ENCODE data around the gene RBM8A.

The RBM8A gene

GRCh38 chr1:145884675-145885074 lies 42.6 kb downstream of the RBM8A start:
- no peaks in the 10 kb centered on the region for H3K36me3 ChIP-seq
- peaks cover 26% of the 10 kb centered on the region for H3K27me3 ChIP-seq
- no peaks in the 10 kb centered on the region for H3K9me3 ChIP-seq
- no peak for TF ChIP-seq CTCF (IDR thresholded peaks at IDR 0.05)
- peaks cover 10 to 16% of the 10 kb centered on the region in 2 experiments for H3K4me1 ChIP-seq (ENCODE audit: control insufficient read depth in 1 of 2, insufficient read depth in 1 of 2, low read depth in 1 of 2, low read length in 1 of 2)
- H3K4me3 ChIP-seq (ENCODE audit: low read depth in 1 of 2, low read length in 1 of 2): no peak overlapping the region
- no peak overlapping the region for H3K27ac ChIP-seq

DNA sequence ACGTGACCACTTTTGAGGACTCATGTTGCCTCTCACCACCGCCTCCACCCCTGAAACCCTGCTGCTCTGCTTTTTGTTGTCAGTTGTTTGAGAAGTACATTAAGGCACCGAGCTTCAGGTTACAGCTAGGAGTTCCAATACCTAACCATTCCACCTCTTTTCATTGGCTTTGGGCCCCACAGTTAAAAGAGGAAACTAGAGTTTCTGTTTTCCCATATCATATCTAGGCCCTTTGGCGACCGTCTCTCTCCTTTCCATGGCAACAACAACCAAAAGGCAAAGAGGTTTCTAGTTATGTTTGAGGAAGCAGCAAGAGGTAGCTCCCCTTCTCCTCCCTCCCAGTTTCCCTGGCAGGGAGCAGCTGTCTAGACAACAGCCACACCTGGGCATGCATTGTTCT lies 47.5 kb downstream of the RBM8A start:
- no peak overlapping the region for H3K4me3 ChIP-seq (ENCODE audit: low read depth in 1 of 2, low read length in 1 of 2)

DNA sequence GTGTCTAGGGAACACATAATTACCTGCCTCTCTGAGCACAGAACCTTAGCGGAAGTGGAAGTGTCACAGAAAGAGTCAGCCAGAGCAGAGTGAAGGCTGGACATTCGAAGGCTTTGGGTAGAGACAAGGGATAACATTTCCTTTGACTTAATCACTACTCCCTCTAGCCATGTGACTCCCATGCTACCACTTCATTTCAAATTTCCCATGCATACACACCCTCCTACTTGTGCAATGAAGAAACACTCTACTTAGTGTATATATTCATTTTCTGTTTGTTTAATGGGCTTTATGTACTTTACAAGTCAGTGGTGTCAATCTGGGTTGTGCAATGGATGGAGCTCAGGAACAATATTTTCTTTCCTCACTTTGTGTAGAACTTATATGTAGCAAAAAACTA lies 48.6 kb downstream of the RBM8A start:
- H3K9me3 ChIP-seq: no peaks in the 10 kb centered on the region
- H3K36me3 ChIP-seq: no peaks in the 10 kb centered on the region
- TF ChIP-seq CTCF (IDR thresholded peaks at IDR 0.05): no peak
- peaks cover 23% of the 10 kb centered on the region for H3K27me3 ChIP-seq
- no peak overlapping the region for H3K27ac ChIP-seq
- H3K4me3 ChIP-seq (ENCODE audit: low read depth in 1 of 2, low read length in 1 of 2): no peak overlapping the region
- H3K4me1 ChIP-seq (ENCODE audit: control insufficient read depth in 1 of 2, insufficient read depth in 1 of 2, low read depth in 1 of 2, low read length in 1 of 2): no peaks in the 10 kb centered on the region

More for the DNA sequence above, 47.5 kb downstream of the RBM8A start:
- H3K27ac ChIP-seq: no peak overlapping the region
- no peaks in the 10 kb centered on the region for H3K36me3 ChIP-seq
- peaks cover 23% of the 10 kb centered on the region for H3K27me3 ChIP-seq
- peaks cover 0 to under 1% of the 10 kb centered on the region in 2 experiments for H3K4me1 ChIP-seq (ENCODE audit: control insufficient read depth in 1 of 2, insufficient read depth in 1 of 2, low read depth in 1 of 2, low read length in 1 of 2)
- no peak for TF ChIP-seq CTCF (IDR thresholded peaks at IDR 0.05)
- no peaks in the 10 kb centered on the region for H3K9me3 ChIP-seq

GRCh38 chr1:145877923-145878486 lies 49.3 kb downstream of the RBM8A start:
- Histone ChIP-seq H3K27ac (no peak overlapping the region), H3K36me3 (no peaks in the 10 kb centered on the region), H3K4me3 (ENCODE audit: low read depth in 1 of 2, low read length in 1 of 2) (no peak overlapping the region), H3K9me3 (no peaks in the 10 kb centered on the region), H3K4me1 (ENCODE audit: control insufficient read depth in 1 of 2, insufficient read depth in 1 of 2, low read depth in 1 of 2, low read length in 1 of 2) (no peaks in the 10 kb centered on the region), H3K27me3 (peaks cover 24% of the 10 kb centered on the region)
- TF ChIP-seq CTCF (IDR thresholded peaks at IDR 0.05): no peak

- H3K27me3 ChIP-seq: peaks cover 42% of the 10 kb centered on the region
- H3K4me3 ChIP-seq (ENCODE audit: low read depth in 1 of 2, low read length in 1 of 2): no peak overlapping the region
- H3K9me3 ChIP-seq: no peaks in the 10 kb centered on the region
- H3K4me1 ChIP-seq (ENCODE audit: control insufficient read depth in 1 of 2, insufficient read depth in 1 of 2, low read depth in 1 of 2, low read length in 1 of 2): peaks cover 12 to 14% of the 10 kb centered on the region in 2 experiments
- no peak overlapping the region for H3K27ac ChIP-seq
- TF ChIP-seq CTCF (IDR thresholded peaks at IDR 0.05): no peak
- H3K36me3 ChIP-seq: no peaks in the 10 kb centered on the region
Measured at GRCh38 chr1:145874646-145875045, 52.6 kb downstream of the RBM8A start.

All from neutrophil (primary cell).